ACC112 (cell line): ENCODE results near the gene KLHL10.
A peak's percentile ranks its signal among the peaks of the same experiment; 100 is the strongest.

ENCODE experiments used
- H2AFZ ChIP-seq: fragments of 200-600 bp; sonication (generic); one replicate; pipeline ENCODE4 v1.6.0; 2017; ENCODE audit warnings: antibody characterized with exemption, low read length; ENCODE audit not compliant: unreplicated experiment
- H3K27ac ChIP-seq: fragments of 200-600 bp; sonication (generic); 2 replicates; pipeline ENCODE4 v1.5.1; 2014; ENCODE audit warnings: low read depth, mild to moderate bottlenecking, antibody characterized with exemption, low read length, moderate library complexity
- H3K27me3 ChIP-seq: fragments of 200-600 bp; sonication (generic); 2 replicates; pipeline ENCODE4 v1.6.1; 2014; ENCODE audit warnings: mild to moderate bottlenecking, antibody characterized with exemption, low read length, moderate library complexity, mixed read lengths; ENCODE audit not compliant: insufficient read depth
- H3K36me3 ChIP-seq: fragments of 200-600 bp; sonication (generic); 2 replicates; pipeline ENCODE4 v1.6.1; 2016; ENCODE audit warnings: mild to moderate bottlenecking, antibody characterized with exemption, low read length, moderate library complexity, mixed read lengths; ENCODE audit not compliant: insufficient read depth
- H3K4me1 ChIP-seq: fragments of 200-600 bp; sonication (generic); one replicate; pipeline ENCODE4 v1.6.1; 2016; ENCODE audit warnings: low read length, mixed read lengths; ENCODE audit not compliant: insufficient read depth, unreplicated experiment, control insufficient read depth
- H3K4me3 ChIP-seq: fragments of 200-600 bp; sonication (generic); 2 replicates; pipeline ENCODE4 v1.5.1; 2014; ENCODE audit warnings: mild to moderate bottlenecking, low read depth, low read length
- H3K79me2 ChIP-seq: fragments of 200-600 bp; sonication (generic); one replicate; pipeline ENCODE4 v1.6.0; 2016; ENCODE audit warnings: low read length; ENCODE audit not compliant: control insufficient read depth, unreplicated experiment, insufficient read depth

KLHL10 gene

GRCh38 chr17:41896726-41897125 lies 59.1 kb downstream of the KLHL10 start:
- Histone ChIP-seq H3K27me3 (no peaks in the 10 kb centered on the region), H2AFZ (no peak overlapping the region), H3K36me3 (peaks cover 24% of the 10 kb centered on the region; the same call in 1 of the 2 replicates), H3K4me3 (no peak overlapping the region), H3K79me2 (peaks cover 20% of the 10 kb centered on the region), H3K27ac (0 out of 2 replicates have a peak overlapping the region, but pooled peaks have one; percentile 69), H3K4me1 (peaks cover 24% of the 10 kb centered on the region)
